ENCODE data around the gene CT55.
"Not testable (repeated sequence)": the region's sequence is repeated elsewhere in the genome, so short reads cannot be mapped to it uniquely, and the experiment has no call there.

- TF ChIP-seq CTCF, POLR2A (IDR thresholded peaks at IDR 0.05): not testable (repeated sequence)
These were observed 55.1 kb downstream of the CT55 start for GRCh38 chrX:135116064-135116463.
